Gastrocnemius medialis (tissue), 4 donors: ENCODE results near the gene DNAJB11.

Experiments used
- POLR2A ChIP-seq, 2 donors: fragments of 450-650 bp; IDR thresholded peaks; one replicate each; pipeline ENCODE4 v1.6.1; 2017; ENCODE audit warnings: antibody characterized with exemption in 2 of 2, mild to moderate bottlenecking in 2 of 2, moderate library complexity in 2 of 2
- TF ChIP-seq, protein P1 (sequence below), 5 experiments: fragments of 450-650 bp in 3 of 5; fragments of 200-600 bp in 2 of 5; sonication (generic) in 2 of 5; IDR thresholded peaks in 4 of 5; conservative IDR thresholded peaks in 1 of 5; 1 replicate in 4 of 5; 2 replicates in 1 of 5; pipeline ENCODE4 v1.5.1; 2016 to 2019; ENCODE audit warnings: antibody characterized with exemption in 5 of 5, mild to moderate bottlenecking in 3 of 5, moderate library complexity in 3 of 5

- TF ChIP-seq, protein P1, sequence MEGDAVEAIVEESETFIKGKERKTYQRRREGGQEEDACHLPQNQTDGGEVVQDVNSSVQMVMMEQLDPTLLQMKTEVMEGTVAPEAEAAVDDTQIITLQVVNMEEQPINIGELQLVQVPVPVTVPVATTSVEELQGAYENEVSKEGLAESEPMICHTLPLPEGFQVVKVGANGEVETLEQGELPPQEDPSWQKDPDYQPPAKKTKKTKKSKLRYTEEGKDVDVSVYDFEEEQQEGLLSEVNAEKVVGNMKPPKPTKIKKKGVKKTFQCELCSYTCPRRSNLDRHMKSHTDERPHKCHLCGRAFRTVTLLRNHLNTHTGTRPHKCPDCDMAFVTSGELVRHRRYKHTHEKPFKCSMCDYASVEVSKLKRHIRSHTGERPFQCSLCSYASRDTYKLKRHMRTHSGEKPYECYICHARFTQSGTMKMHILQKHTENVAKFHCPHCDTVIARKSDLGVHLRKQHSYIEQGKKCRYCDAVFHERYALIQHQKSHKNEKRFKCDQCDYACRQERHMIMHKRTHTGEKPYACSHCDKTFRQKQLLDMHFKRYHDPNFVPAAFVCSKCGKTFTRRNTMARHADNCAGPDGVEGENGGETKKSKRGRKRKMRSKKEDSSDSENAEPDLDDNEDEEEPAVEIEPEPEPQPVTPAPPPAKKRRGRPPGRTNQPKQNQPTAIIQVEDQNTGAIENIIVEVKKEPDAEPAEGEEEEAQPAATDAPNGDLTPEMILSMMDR (IDR thresholded peaks at IDR 0.05 in 4 of 5, conservative IDR thresholded peaks at IDR 0.05 in 1 of 5): no peak
- no peak for TF ChIP-seq POLR2A (IDR thresholded peaks at IDR 0.05)
Measured at GRCh38 chr3:186544281-186544680, 26.2 kb upstream of the DNAJB11 start, which contains the start of gene CRYGS.
